GM12878 (cell line): ENCODE measurements around the gene TSPAN12.

Experiments
- CEBPB ChIP-seq, 2 experiments: fragments of 150-350 bp in 1 of 2; IDR thresholded peaks; 2 replicates each; pipeline ENCODE4 v1.6.1; 2012 to 2014; ENCODE audit warnings: low read depth in 2 of 2, low read length in 2 of 2, borderline replicate concordance in 1 of 2, inconsistent platforms in 1 of 2
- EP300 ChIP-seq, 2 experiments: fragments of 150-350 bp in 1 of 2; IDR thresholded peaks; 2 replicates each; pipeline ENCODE4 v1.6.1; 2011 to 2012; ENCODE audit warnings: low read depth in 2 of 2, low read length in 2 of 2, borderline replicate concordance in 1 of 2, improper control_type of control experiment in 1 of 2, inconsistent platforms in 1 of 2; ENCODE audit not compliant: control insufficient read depth in 1 of 2
- EZH2 ChIP-seq: IDR thresholded peaks from 2 replicates; pipeline ENCODE4 v1.6.1; 2012; ENCODE audit warnings: low read depth, mild to moderate bottlenecking, control low read depth, inconsistent platforms, low read length, borderline replicate concordance; ENCODE audit not compliant: control insufficient read depth
- FOXK2 ChIP-seq: fragments of 450-650 bp; IDR thresholded peaks from 2 replicates; pipeline ENCODE4 v1.6.1; 2017; ENCODE audit warnings: mild to moderate bottlenecking, moderate library complexity
- MTA2 ChIP-seq: fragments of 450-650 bp; IDR thresholded peaks from 2 replicates; pipeline ENCODE4 v1.6.1; 2016; ENCODE audit warnings: low read depth, mild to moderate bottlenecking, moderate library complexity
- POLR2AphosphoS5 ChIP-seq: IDR thresholded peaks from 2 replicates; pipeline ENCODE4 v1.6.1; 2011; ENCODE audit warnings: mild to moderate bottlenecking, low read length, inconsistent platforms
- SMAD1 ChIP-seq: fragments of 450-650 bp; IDR thresholded peaks from 2 replicates; pipeline ENCODE4 v1.6.1; 2018; ENCODE audit warnings: mild to moderate bottlenecking, low read depth; ENCODE audit not compliant: partially characterized antibody
- SP1 ChIP-seq: IDR thresholded peaks from one replicate; pipeline ENCODE4 v1.6.1; 2011; ENCODE audit warnings: low read depth, low read length
- ZNF24 ChIP-seq: fragments of 450-650 bp; IDR thresholded peaks from 2 replicates; pipeline ENCODE4 v1.6.1; 2017; ENCODE audit warnings: antibody characterized with exemption, mild to moderate bottlenecking
- ZNF274 ChIP-seq: IDR thresholded peaks from one replicate; pipeline ENCODE4 v1.8.0; 2011; ENCODE audit not compliant: insufficient read length, insufficient read depth
- TF ChIP-seq, protein P1 (sequence below), 3 experiments: IDR thresholded peaks in 2 of 3; conservative IDR thresholded peaks in 1 of 3; 2 replicates each; pipeline ENCODE4 v1.5.1; 2011; ENCODE audit warnings: low read depth in 3 of 3, low read length in 3 of 3, mild to moderate bottlenecking in 3 of 3, control low read depth in 2 of 3, moderate library complexity in 2 of 3, inconsistent platforms in 1 of 3, mixed read lengths in 1 of 3; ENCODE audit not compliant: control insufficient read depth in 2 of 3, insufficient read depth in 1 of 3; ENCODE audit errors: extremely low read depth in 1 of 3
- TF ChIP-seq, protein P2 (sequence below): IDR thresholded peaks from 2 replicates; pipeline ENCODE4 v1.6.1; 2012; ENCODE audit warnings: mild to moderate bottlenecking, low read depth, low read length
- TF ChIP-seq, protein P3 (sequence below): IDR thresholded peaks from 2 replicates; pipeline ENCODE4 v1.6.1; 2012; ENCODE audit warnings: low read depth, low read length, improper control_type of control experiment

DNA sequence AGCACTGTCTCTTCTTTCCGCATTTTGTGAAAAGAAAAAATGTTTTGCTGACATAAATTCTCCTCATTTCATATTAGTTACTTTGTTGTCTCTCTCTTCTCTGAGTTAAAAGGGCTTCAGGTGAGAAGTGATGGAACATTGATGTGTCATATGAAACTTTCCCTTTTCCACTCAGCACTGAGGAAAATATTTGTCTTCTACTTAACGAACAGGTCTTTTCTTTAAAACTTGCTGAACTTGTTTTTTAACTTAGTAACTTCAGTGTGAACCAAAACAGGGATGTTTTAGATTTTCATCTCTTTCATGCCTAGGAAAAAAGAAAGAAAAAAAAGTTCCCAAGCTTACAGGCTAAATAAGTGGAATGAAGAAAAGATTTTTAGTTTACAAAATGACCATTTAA, 19.0 kb upstream of the TSPAN12 start:
- TF ChIP-seq MTA2 (no peak), SP1 (no peak), EZH2 (no peak), ZNF24 (no peak), SMAD1 (no peak), FOXK2 (no peak), EP300 (IDR thresholded peaks at IDR 0.05; ENCODE audit: borderline replicate concordance in 1 of 2, control insufficient read depth in 1 of 2, low read depth in 2 of 2, low read length in 2 of 2) (no peak), CEBPB (IDR thresholded peaks at IDR 0.05; ENCODE audit: borderline replicate concordance in 1 of 2, low read depth in 2 of 2, low read length in 2 of 2) (no peak), POLR2AphosphoS5 (no peak), ZNF274 (no peak)
- TF ChIP-seq, protein P1, sequence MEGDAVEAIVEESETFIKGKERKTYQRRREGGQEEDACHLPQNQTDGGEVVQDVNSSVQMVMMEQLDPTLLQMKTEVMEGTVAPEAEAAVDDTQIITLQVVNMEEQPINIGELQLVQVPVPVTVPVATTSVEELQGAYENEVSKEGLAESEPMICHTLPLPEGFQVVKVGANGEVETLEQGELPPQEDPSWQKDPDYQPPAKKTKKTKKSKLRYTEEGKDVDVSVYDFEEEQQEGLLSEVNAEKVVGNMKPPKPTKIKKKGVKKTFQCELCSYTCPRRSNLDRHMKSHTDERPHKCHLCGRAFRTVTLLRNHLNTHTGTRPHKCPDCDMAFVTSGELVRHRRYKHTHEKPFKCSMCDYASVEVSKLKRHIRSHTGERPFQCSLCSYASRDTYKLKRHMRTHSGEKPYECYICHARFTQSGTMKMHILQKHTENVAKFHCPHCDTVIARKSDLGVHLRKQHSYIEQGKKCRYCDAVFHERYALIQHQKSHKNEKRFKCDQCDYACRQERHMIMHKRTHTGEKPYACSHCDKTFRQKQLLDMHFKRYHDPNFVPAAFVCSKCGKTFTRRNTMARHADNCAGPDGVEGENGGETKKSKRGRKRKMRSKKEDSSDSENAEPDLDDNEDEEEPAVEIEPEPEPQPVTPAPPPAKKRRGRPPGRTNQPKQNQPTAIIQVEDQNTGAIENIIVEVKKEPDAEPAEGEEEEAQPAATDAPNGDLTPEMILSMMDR (IDR thresholded peaks at IDR 0.05 in 2 of 3, conservative IDR thresholded peaks at IDR 0.05 in 1 of 3; ENCODE audit: control insufficient read depth in 2 of 3, extremely low read depth in 1 of 3, insufficient read depth in 1 of 3, low read depth in 3 of 3, low read length in 3 of 3) = no peak
- TF ChIP-seq, protein P2, sequence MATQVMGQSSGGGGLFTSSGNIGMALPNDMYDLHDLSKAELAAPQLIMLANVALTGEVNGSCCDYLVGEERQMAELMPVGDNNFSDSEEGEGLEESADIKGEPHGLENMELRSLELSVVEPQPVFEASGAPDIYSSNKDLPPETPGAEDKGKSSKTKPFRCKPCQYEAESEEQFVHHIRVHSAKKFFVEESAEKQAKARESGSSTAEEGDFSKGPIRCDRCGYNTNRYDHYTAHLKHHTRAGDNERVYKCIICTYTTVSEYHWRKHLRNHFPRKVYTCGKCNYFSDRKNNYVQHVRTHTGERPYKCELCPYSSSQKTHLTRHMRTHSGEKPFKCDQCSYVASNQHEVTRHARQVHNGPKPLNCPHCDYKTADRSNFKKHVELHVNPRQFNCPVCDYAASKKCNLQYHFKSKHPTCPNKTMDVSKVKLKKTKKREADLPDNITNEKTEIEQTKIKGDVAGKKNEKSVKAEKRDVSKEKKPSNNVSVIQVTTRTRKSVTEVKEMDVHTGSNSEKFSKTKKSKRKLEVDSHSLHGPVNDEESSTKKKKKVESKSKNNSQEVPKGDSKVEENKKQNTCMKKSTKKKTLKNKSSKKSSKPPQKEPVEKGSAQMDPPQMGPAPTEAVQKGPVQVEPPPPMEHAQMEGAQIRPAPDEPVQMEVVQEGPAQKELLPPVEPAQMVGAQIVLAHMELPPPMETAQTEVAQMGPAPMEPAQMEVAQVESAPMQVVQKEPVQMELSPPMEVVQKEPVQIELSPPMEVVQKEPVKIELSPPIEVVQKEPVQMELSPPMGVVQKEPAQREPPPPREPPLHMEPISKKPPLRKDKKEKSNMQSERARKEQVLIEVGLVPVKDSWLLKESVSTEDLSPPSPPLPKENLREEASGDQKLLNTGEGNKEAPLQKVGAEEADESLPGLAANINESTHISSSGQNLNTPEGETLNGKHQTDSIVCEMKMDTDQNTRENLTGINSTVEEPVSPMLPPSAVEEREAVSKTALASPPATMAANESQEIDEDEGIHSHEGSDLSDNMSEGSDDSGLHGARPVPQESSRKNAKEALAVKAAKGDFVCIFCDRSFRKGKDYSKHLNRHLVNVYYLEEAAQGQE = no peak
- TF ChIP-seq, protein P3, sequence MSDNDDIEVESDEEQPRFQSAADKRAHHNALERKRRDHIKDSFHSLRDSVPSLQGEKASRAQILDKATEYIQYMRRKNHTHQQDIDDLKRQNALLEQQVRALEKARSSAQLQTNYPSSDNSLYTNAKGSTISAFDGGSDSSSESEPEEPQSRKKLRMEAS = no peak
